ENCODE measurements around the gene CEP126. TPM values are rescaled to one million over a fixed set of nuclear protein-coding genes. Genes with fewer than 3 reads are reported as not detected.

Gene CEP126
- total and polyA plus RNA-seq, 2 of the 13 experiments (the other 11 are each of a cell fraction or from before 2014, with no cell fraction given): 1.4 to 1.7 TPM

- H3K9ac ChIP-seq (ENCODE audit: insufficient read depth, low read depth, low read length): no peak overlapping the region
- H3K9me3 ChIP-seq (ENCODE audit: low read length): peaks cover 9% of the 10 kb centered on the region
- intact Hi-C loops (cut with micrococcal nuclease; ENCODE audit: unreplicated experiment) (loop anchor here (1.0 to 10.0 kb wide), 2 partner anchors 140 to 248 kb away; partner anchors contain the start of gene YAP1), in situ Hi-C loops (cut with HindIII; ENCODE audit: extremely low pct_ligation_motif_present, low pct_unique_long_range_greater_than_20kb) (loop anchor here (5.0 to 10.0 kb wide), 2 partner anchors 48 to 145 kb away; partner anchors contain the start of genes ANGPTL5 and CEP126)
- no peaks in the 10 kb centered on the region for H3K27me3 ChIP-seq (ENCODE audit: control insufficient read depth in 1 of 2, insufficient read depth in 2 of 2, low read length in 2 of 2)
- no peaks in the 10 kb centered on the region for H3K36me3 ChIP-seq (replicated peaks in 1 of 2; ENCODE audit: control insufficient read depth in 1 of 2, insufficient read depth in 2 of 2, low read length in 2 of 2)
- no peak overlapping the region for H2AFZ ChIP-seq (ENCODE audit: low read length)
- H3K4me3 ChIP-seq (replicated peaks in 1 of 3; ENCODE audit: insufficient read depth in 1 of 3, low read depth in 2 of 3, low read length in 3 of 3): no peak overlapping the region; a peak in 1 of 6 replicates
- H4K20me1 ChIP-seq (ENCODE audit: insufficient read depth, low read length): no peaks in the 10 kb centered on the region
- ATAC-seq (peak; percentile 93), FAIRE-seq (peak; percentile 83), DNase-seq (ENCODE audit: low spot score) (peak; percentile 93)
- no TSS peak for BruUV-seq (replicated peaks)
- H3K79me2 ChIP-seq (ENCODE audit: insufficient read depth, low read length): no peaks in the 10 kb centered on the region
- H3K4me1 ChIP-seq (ENCODE audit: insufficient read depth, low read length): peaks cover 58% of the 10 kb centered on the region
- H3K27ac ChIP-seq (ENCODE audit: extremely low read length, insufficient read depth, low read length): peak overlapping the region; percentile 56
- CTCF ChIA-PET (ENCODE audit: low intra/inter-chr PET ratio, low total read pairs): no interaction called here
- POLR2A ChIA-PET: interaction anchor here (0.7 to 1.1 kb wide), 5 partner anchors 10 to 141 kb away, joined by 3 to 5 read pairs (median 4); partner anchors contain the start of gene CEP126
- H3K4me2 ChIP-seq (ENCODE audit: low read depth, low read length): peak overlapping the region; percentile 40; the same call in 1 of the 2 replicates
- 58% methylated on average over 5 of the region's 5 CpGs for whole genome bisulfite sequencing (ENCODE audit: low lambda C conversion rate)
- TF ChIP-seq FOXO4 (CRISPR knock-in tag; conservative IDR thresholded peaks at IDR 0.05): no peak
- TF ChIP-seq ZGPAT (CRISPR knock-in tag; IDR thresholded peaks at IDR 0.05): peak; percentile 37; the same call in 1 of the 2 replicates
- no peak for TF ChIP-seq CREB1 (IDR thresholded peaks at IDR 0.05)
- TF ChIP-seq CREB1 (CRISPR knock-in tag; IDR thresholded peaks at IDR 0.05): peak; percentile 52; the same call in 1 of the 2 replicates
- peak; percentile 77 for TF ChIP-seq ELF3 (CRISPR knock-in tag; IDR thresholded peaks at IDR 0.05)
- TF ChIP-seq ZNF720 (CRISPR knock-in tag; IDR thresholded peaks at IDR 0.05): no peak
- no peak for TF ChIP-seq ZNF589 (CRISPR knock-in tag; conservative IDR thresholded peaks at IDR 0.05)
- TF ChIP-seq PHF21A (CRISPR knock-in tag; IDR thresholded peaks at IDR 0.05): peak; percentile 65; the same call in 1 of the 2 replicates
- peak; percentile 85 for TF ChIP-seq NR2F6 (IDR thresholded peaks at IDR 0.05)
- TF ChIP-seq NR2F6 (CRISPR knock-in tag; IDR thresholded peaks at IDR 0.05): peak; percentile 72
- TF ChIP-seq MAZ (IDR thresholded peaks at IDR 0.05; ENCODE audit: borderline replicate concordance, low read depth, low read length): no peak
- no peak for TF ChIP-seq MAZ (CRISPR knock-in tag; IDR thresholded peaks at IDR 0.05; ENCODE audit: low read depth)
- TF ChIP-seq PHF5A (CRISPR knock-in tag; IDR thresholded peaks at IDR 0.05; ENCODE audit: low read depth, unreplicated experiment): peak; percentile 49
- peak; percentile 97 for TF ChIP-seq ARID5B (CRISPR knock-in tag; IDR thresholded peaks at IDR 0.05)
- no peak for TF ChIP-seq CENPT (CRISPR knock-in tag; IDR thresholded peaks at IDR 0.05; ENCODE audit: low read depth)
- TF ChIP-seq ZBTB3 (CRISPR knock-in tag; IDR thresholded peaks at IDR 0.05; ENCODE audit: borderline replicate concordance, low read depth): no peak
- peak; percentile 76; the same call in 1 of the 2 replicates for TF ChIP-seq ZNF331 (CRISPR knock-in tag; IDR thresholded peaks at IDR 0.05)
- no peak for TF ChIP-seq IKZF1 (IDR thresholded peaks at IDR 0.05)
- no peak for TF ChIP-seq ELF1 (CRISPR knock-in tag; IDR thresholded peaks at IDR 0.05)
Measured at GRCh38 chr11:101866619-101867491, 48.0 kb upstream of the CEP126 start.

Data from HepG2 (cell line).